OCI-LY7 (cell line): Measurements from ENCODE around the gene SYNGR3. TPM values are rescaled to one million over a fixed set of nuclear protein-coding genes. Genes with fewer than 3 reads are reported as not detected.

Source experiments
- BruUV-seq: library from RNA; stranded (reverse); fragments of 400-500 nt; replicated peaks from 2 replicates; lab custom pipeline; 2021; lab: Mats Ljungman, UMichigan
- CTCF ChIA-PET: fragments of 300-600 bp; sonication (Branson Sonifier 250); formaldehyde crosslinking; loops from one replicate; lab custom pipeline; 2022; ENCODE audit warnings: antibody characterized with exemption; ENCODE audit not compliant: unreplicated experiment; lab: Charles Lee
- POLR2A ChIA-PET: fragments of 300-600 bp; sonication (Branson Sonifier 250); formaldehyde crosslinking; loops from one replicate; lab custom pipeline; 2022; ENCODE audit warnings: antibody characterized with exemption; lab: Charles Lee
- DNase-seq: peaks from one replicate; pipeline ENCODE4 v3.0.0-alpha.2; 2015; ENCODE audit warnings: low spot score
- H2AFZ ChIP-seq: fragments of 200-600 bp; sonication (generic), shearing (Covaris generic); 2 replicates; pipeline ENCODE4 v1.6.1; 2014; ENCODE audit warnings: mild to moderate bottlenecking, antibody characterized with exemption, low read length, moderate library complexity
- H3K27ac ChIP-seq: fragments of 200-600 bp; sonication (generic); 2 replicates; pipeline ENCODE4 v1.5.1; 2014; ENCODE audit warnings: mixed run types, low read depth, mild to moderate bottlenecking, moderate library complexity, low read length, inconsistent platforms; ENCODE audit not compliant: poor library complexity, severe bottlenecking
- H3K36me3 ChIP-seq: fragments of 200-600 bp; sonication (generic); 2 replicates; pipeline ENCODE4 v1.6.1; 2014; ENCODE audit warnings: mild to moderate bottlenecking, antibody characterized with exemption, low read length, moderate library complexity, mixed read lengths; ENCODE audit not compliant: insufficient read depth
- H3K4me1 ChIP-seq: fragments of 200-600 bp; sonication (generic); 2 replicates; pipeline ENCODE4 v1.5.1; 2014; ENCODE audit warnings: mild to moderate bottlenecking, low read length; ENCODE audit not compliant: insufficient read depth, poor library complexity, severe bottlenecking
- H3K4me2 ChIP-seq: fragments of 200-600 bp; sonication (generic); 2 replicates; pipeline ENCODE4 v1.6.1; 2014; ENCODE audit warnings: mild to moderate bottlenecking, low read length
- H3K4me3 ChIP-seq: fragments of 200-600 bp; sonication (generic); 2 replicates; pipeline ENCODE4 v1.5.1; 2014; ENCODE audit warnings: mild to moderate bottlenecking, low read depth, low read length; ENCODE audit not compliant: poor library complexity, severe bottlenecking
- H3K79me2 ChIP-seq: fragments of 200-600 bp; sonication (generic); 2 replicates; pipeline ENCODE4 v1.6.1; 2016; ENCODE audit warnings: low read depth, mild to moderate bottlenecking, low read length, moderate library complexity, mixed read lengths; ENCODE audit not compliant: insufficient read depth
- H3K9me2 ChIP-seq: fragments of 200-600 bp; sonication (generic); 2 replicates; pipeline ENCODE4 v1.6.1; 2016; ENCODE audit warnings: mild to moderate bottlenecking, low read length, mixed read lengths; ENCODE audit not compliant: insufficient read depth
- H3K9me3 ChIP-seq: fragments of 200-600 bp; sonication (generic); 2 replicates; pipeline ENCODE4 v1.6.1; 2014; ENCODE audit warnings: mild to moderate bottlenecking, mixed run types, low read length, mixed read lengths
- H4K20me1 ChIP-seq: fragments of 200-600 bp; sonication (generic); 2 replicates; pipeline ENCODE4 v1.6.1; 2014; ENCODE audit warnings: mild to moderate bottlenecking, antibody characterized with exemption, low read length, moderate library complexity, mixed read lengths; ENCODE audit not compliant: insufficient read depth
- EZH2phosphoT487 ChIP-seq: fragments of 200-600 bp; sonication (generic); IDR thresholded peaks from 2 replicates; pipeline ENCODE4 v1.6.1; 2018; ENCODE audit warnings: low read depth, borderline replicate concordance, mild to moderate bottlenecking, mixed run types, antibody characterized with exemption, low read length, moderate library complexity, mixed read lengths
- intact Hi-C: fragments of 100-400 bp; cut with micrococcal nuclease; formaldehyde crosslinking; loops from one replicate; pipeline ENCODE4 v1.10.0; 2022; ENCODE audit not compliant: unreplicated experiment
- total RNA-seq, 2 experiments: library from RNA; depleted of rRNA in 1 of 2; stranded (reverse); fragments of >200 nt in 1 of 2; shearing (Covaris generic) in 1 of 2; gene quantifications; 2 replicates each; pipeline ENCODE4 v1.2.3, GENCODE V29; 2014 to 2022
- TF ChIP-seq, protein P1 (sequence below): fragments of 200-600 bp; sonication (generic); conservative IDR thresholded peaks from 2 replicates; pipeline ENCODE4 v1.5.1; 2014; ENCODE audit warnings: mild to moderate bottlenecking, antibody characterized with exemption, low read length, moderate library complexity, mixed read lengths

Gene SYNGR3
- total RNA-seq, 2 experiments from 2014 or later = 10.3 to 11.1 TPM

DNA sequence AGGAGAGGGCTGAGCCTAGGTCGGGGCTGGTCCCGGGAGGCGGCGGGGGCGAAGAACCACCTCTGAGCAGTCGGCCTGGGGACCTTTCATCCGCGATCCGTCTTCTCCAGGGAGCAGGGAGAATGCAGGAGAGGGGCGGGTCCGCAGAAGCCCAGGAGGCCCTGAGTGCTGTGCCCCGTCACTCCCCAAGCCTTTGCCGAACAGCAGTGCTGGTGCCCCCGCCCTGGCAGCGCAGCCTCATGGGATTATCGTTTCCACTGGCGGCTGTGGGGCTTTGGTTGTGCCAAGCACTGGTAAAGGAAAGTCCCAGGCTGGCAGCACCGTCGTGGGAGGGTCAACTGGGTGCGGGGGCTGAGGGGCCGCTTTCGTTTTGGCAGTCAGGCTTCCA is 17.3 kb upstream of the SYNGR3 start:
- H3K27ac ChIP-seq = no peak overlapping the region

DNA sequence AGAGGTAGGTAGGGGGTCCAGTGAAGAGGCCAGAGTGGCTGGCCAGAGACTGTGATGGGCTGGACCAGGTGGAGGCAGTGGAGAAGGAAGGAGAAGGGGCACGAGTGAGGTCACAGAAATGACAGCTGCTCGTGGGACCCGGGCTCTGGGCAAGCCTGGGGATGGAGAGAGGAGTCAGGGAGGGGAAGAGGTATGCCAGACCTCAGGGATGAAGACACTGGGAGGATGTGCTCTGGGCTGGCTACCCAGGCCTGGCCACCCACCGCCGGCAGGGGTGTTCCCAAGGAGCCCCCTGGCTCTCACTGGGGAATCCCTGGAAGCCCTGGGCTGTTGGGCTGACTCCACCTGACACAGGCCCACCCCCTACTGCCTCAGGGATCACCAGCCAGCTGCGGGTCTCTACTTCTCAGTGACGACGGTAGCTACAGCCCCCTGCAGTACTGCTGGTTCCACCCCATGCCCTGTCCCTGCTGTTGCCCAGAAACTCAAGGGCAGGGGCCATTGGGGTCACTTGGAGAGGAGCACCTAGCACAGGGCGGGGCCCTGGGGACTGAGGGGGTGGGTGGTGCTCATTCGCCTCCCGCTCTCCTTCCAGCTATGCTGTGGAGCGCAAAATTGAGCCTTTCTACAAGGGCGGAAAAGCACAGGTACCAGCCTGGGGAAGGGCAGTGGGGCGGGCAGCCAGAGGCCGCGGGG is 16.2 kb upstream of the SYNGR3 start:
- TF ChIP-seq EZH2phosphoT487 = no peak
- TF ChIP-seq, protein P1, sequence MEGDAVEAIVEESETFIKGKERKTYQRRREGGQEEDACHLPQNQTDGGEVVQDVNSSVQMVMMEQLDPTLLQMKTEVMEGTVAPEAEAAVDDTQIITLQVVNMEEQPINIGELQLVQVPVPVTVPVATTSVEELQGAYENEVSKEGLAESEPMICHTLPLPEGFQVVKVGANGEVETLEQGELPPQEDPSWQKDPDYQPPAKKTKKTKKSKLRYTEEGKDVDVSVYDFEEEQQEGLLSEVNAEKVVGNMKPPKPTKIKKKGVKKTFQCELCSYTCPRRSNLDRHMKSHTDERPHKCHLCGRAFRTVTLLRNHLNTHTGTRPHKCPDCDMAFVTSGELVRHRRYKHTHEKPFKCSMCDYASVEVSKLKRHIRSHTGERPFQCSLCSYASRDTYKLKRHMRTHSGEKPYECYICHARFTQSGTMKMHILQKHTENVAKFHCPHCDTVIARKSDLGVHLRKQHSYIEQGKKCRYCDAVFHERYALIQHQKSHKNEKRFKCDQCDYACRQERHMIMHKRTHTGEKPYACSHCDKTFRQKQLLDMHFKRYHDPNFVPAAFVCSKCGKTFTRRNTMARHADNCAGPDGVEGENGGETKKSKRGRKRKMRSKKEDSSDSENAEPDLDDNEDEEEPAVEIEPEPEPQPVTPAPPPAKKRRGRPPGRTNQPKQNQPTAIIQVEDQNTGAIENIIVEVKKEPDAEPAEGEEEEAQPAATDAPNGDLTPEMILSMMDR = no peak
- Histone ChIP-seq H3K9me2 (no peaks in the 10 kb centered on the region), H3K4me1 (peaks cover 12% of the 10 kb centered on the region), H3K27ac (no peak overlapping the region), H3K4me3 (peak overlapping the region; percentile 8), H3K4me2 (peak overlapping the region; percentile 76; the same call in 1 of the 2 replicates), H3K79me2 (peaks cover 28% of the 10 kb centered on the region), H2AFZ (no peak overlapping the region), H3K36me3 (peaks cover 46% of the 10 kb centered on the region), H4K20me1 (no peaks in the 10 kb centered on the region), H3K9me3 (no peaks in the 10 kb centered on the region)
- ChIA-PET CTCF (no interaction called here), POLR2A (no interaction called here)
- no TSS peak for BruUV-seq
- intact Hi-C loops = no loop called here
- no peak for DNase-seq

More for the DNA sequence above, 17.3 kb upstream of the SYNGR3 start:
- no peaks in the 10 kb centered on the region for H4K20me1 ChIP-seq
- TF ChIP-seq EZH2phosphoT487 = no peak
- H3K79me2 ChIP-seq = peaks cover 28% of the 10 kb centered on the region
- peaks cover 35% of the 10 kb centered on the region for H3K36me3 ChIP-seq
- peak overlapping the region; percentile 86 for H3K4me3 ChIP-seq
- no peak overlapping the region for H2AFZ ChIP-seq
- BruUV-seq = no TSS peak
- intact Hi-C loops = loop anchor here (1.0 kb wide), 1 partner anchor 12 kb away; the partner anchor contains the start of gene GFER
- peak overlapping the region; percentile 76 for H3K4me2 ChIP-seq
- CTCF ChIA-PET = no interaction called here
- H3K4me1 ChIP-seq = peaks cover 12% of the 10 kb centered on the region
- H3K9me2 ChIP-seq = no peaks in the 10 kb centered on the region
- POLR2A ChIA-PET = interaction anchor here (0.9 to 1.2 kb wide), 2 partner anchors 12 to 36 kb away, joined by 3 read pairs; no protein-coding TSS in a partner anchor
- H3K9me3 ChIP-seq = no peaks in the 10 kb centered on the region
- DNase-seq = no peak

DNA sequence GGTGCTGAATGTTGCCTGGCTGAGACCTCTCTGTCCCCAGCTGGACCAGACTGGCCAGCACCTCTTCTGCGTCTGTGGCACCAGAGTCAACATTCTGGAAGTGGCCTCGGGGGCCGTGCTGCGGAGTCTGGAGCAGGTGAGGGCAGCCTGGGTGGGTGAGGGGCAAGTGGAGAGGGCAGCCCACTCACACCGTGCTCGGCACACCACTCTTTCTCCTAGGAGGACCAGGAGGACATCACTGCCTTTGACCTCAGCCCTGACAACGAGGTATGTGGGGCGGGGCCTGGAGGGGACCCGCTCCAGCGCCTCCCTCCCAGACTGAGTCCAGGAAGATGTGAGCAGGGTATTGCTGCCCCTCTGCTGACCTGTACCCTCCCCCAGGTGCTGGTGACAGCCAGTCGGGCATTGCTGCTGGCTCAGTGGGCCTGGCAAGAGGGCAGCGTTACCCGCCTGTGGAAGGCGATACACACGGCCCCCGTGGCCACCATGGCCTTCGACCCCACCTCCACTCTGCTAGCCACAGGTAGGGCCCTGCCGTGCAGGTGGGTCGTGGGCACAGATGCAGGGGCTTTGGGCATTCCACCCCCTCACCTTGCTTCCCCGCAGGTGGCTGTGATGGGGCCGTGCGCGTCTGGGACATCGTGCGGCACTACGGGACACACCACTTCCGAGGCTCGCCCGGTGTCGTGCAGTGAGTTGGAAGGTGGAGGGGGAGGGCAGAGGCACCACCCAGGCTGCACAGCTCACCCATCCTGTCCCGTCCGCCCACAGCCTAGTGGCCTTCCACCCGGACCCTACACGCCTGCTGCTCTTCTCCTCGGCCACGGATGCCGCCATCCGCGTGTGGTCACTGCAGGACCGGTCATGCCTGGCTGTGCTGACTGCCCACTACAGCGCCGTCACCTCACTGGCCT is 15.4 kb upstream of the SYNGR3 start:
- Histone ChIP-seq H3K27ac (no peak overlapping the region), H3K4me2 (no peak overlapping the region), H3K4me1 (peaks cover 12% of the 10 kb centered on the region), H3K36me3 (peaks cover 51% of the 10 kb centered on the region), H2AFZ (no peak overlapping the region), H3K79me2 (peaks cover 28% of the 10 kb centered on the region), H3K9me3 (no peaks in the 10 kb centered on the region), H3K9me2 (no peaks in the 10 kb centered on the region), H3K4me3 (no peak overlapping the region), H4K20me1 (no peaks in the 10 kb centered on the region)
- no TSS peak for BruUV-seq
- TF ChIP-seq, protein P1 = no peak
- TF ChIP-seq EZH2phosphoT487 = no peak
- ChIA-PET POLR2A (no interaction called here), CTCF (no interaction called here)
- intact Hi-C loops = no loop called here
- DNase-seq = no peak
